HG03575 (cell line): ENCODE measurements around the gene YIPF3.
"Not testable (repeated sequence)": the region's sequence is repeated elsewhere in the genome, so short reads cannot be mapped to it uniquely, and the experiment has no call there.

ENCODE experiments used
- ATAC-seq: cut with Tn5 transposase; IDR thresholded peaks from one replicate; pipeline ENCODE4 v1.9.1; 2021; ENCODE audit not compliant: unreplicated experiment, insufficient number of reproducible peaks, low FRiP score; ENCODE audit errors: extremely low read depth

Gene YIPF3

DNA sequence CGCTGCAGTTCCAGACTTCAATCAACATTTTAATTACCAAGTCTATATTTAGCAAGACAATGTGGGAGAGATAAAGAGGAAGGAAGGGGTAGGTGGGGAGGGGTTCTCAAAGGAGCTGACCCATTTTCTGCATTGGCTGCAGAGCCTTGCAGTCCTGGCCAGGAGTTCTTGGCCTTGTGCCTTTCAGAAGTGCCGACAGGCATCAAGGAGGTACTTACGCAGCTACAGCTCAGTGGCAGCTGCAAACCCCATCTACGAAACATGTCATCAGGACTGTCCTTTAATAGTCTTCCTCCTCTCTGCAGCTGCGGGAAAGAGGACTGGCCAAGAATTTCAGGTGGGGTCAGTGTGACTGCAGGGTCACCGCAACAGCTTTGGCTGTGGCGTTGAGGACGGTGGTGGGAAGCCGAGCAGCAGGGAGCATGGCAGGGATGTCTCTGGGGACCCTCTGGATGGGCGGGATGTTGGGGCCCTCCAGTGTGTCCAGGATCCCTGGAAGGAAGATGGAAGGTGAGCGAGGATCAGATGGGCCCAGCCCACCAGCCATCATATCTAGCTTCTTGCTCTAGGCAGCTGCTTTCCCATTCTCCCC is 4.8 kb downstream of the YIPF3 start:
- no peak for ATAC-seq

DNA sequence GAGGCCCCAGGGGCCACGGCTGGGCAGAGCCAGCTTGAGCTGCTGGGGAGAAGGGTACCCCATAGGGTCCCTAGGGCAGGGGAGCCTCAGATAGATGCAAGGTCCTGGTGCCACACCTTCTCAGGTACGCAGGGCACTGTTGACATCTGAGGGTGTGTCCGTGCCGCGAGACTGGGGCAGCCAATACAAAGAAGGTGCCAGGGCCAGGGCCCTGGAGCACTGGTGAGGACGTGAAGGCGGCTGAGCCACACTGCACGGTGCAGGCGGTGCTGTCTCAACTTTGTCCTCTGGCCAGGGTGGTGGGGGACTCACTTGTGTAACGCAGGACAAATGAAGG is 5.9 kb downstream of the YIPF3 start:
- no peak for ATAC-seq

DNA sequence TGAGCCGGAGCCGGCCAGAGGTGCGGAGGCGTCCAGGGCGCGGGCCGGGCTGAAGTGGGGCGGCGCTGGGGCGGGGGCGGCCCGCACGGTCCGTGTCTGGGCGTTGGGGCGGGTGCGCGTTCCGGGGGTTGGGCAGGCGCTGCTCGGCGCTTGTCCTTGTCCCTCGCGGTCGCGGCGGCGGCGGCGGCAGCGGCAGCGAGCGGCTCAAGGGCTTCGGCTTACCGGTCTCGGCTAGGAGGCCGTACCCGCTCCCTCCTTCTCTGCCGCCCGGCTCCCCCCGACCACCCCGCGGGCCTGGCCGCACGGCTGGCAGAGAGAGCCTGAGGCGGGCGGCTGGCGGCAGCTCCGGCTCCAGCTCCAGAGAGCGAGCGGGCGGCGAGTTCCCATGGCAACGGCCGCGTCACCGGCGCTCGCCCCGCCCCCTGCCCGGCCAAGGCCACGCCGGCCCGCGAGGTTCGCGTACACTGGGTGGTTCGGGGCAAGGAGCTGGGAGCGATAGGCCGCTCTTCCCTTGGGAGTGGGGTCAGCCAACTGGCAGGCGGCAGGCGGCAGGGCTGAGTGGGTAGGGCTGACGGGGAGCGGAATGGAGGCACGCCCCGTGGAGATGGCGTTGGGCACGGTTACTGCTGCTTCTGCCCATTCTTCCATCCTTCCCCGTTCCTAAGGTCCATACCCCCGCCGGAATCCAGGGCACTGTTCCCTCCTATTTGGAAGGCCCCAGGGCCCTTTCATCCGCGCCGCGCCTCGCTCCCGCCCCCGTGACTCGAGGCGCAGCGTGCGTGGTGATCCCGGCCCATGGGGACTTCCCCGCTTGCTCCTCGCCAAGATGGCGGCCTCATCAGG is 6.5 kb downstream of the YIPF3 start, which contains the start of gene LRRC73:
Gene LRRC73 (minus strand): TSS at position 363 of the 843 bp plus-strand sequence. CDS start 561 bp downstream, outside the sequence.
- ATAC-seq, result no peak

DNA sequence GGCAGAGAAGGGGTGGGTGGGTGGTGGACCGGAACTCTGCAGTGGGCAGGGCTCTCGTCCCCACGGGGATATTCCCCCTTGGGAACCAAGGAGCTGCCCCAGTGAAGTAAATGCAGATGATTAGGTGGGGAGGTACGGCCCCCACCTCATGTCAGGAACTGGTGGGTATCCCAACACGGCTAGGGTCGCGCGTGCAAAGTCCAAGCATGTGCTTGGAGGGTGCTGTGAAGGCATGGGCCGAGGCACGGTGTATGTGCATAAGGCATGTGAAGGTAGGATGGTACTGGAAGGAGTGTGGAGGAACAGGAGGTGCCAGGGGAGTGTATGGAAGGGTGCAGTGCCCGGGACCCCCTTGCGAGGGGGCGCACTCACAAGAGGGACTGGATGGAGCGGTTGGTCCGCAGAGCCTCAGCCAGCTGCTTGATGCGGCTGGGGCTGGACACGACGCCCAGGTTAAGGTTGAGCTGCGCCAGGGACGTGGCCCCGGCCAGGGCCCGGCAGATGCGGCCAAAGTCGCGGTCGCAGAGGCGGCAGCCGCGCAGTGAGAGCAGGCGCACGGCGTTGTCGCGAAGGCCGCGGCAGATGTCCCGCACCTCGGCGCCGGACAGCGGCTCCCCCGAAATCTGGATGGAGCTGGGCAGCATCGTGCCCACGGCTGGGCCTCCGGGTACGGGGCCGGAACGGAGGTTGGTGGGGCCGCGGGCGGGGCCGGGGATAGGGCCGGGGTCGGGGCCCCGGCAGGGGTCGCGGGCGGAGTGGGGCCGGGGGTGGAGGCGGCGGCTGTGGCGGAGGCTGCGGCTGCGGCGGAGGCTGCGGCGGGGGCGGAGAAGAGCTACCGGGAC is 7.4 kb downstream of the YIPF3 start:
- no peak for ATAC-seq

DNA sequence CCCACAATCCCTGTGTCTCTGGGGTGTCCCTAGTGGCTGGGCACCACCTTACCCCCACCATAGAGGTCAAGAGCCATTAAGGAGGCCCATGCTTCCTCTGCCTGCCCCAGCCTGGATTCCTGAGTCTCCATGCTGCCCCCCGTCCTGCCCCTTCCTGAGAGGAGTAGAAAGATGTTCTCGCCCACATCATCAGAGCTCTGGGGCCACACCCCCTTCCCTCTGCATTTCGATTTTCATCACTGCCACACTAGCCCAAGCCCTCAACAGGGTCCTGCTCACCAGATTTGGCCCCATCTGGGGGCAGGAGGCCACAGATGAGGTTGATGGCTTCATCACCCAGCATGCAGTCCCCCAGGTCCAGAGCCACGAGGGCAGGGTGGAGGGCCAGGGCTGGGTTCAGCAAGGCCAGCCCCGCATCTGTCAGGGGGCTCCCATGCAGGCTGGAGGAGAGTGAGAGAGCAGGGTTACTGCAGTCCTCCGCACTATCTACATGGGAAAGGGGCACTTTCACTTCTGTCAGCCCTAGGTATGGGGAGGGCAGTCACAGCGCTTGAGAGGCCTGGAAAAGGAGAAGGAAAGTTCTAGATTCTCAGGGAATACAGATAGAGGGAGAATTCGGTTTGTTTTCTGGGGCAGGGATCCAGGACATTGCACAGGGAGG is 8.1 kb downstream of the YIPF3 start:
- ATAC-seq, result no peak

DNA sequence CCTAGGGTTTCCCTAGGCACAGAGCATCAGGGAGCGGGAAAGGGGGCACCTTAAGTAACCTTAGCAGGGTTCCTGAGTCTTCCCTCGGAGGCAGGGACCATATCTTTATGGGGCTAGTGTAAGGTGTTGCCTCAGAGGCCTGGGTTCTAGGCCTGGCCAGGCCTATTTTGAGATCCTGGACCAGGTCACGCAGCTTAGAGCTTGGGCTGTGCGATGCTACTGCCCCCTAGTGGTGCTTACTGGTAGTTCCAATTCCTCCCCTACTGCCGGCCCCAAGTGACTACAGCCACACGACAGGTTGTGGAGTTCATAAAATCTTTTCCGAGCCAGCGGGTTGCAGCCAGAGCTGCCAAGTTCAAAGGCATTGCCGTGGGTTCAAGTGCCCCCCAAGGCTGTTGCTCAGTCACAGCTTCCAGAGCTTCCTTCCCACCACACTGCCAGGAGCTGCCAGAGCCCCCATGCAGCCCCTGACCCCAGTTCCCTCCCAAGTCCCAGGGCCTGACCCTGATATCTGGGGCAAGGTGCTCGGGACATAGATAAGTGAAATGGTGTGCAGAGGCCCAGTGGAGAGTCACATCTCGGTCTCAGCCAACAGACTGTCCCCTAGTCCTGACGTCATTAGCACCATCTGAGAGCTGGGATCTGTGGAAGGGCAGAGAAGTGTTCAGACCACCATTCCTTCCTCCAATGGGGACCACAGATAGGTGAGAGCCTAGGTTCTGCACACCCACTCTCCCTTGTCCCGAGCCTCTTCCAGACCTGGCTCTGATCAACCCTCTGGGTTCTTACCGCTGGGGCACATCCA is 9.9 kb downstream of the YIPF3 start:
- ATAC-seq, result no peak

DNA sequence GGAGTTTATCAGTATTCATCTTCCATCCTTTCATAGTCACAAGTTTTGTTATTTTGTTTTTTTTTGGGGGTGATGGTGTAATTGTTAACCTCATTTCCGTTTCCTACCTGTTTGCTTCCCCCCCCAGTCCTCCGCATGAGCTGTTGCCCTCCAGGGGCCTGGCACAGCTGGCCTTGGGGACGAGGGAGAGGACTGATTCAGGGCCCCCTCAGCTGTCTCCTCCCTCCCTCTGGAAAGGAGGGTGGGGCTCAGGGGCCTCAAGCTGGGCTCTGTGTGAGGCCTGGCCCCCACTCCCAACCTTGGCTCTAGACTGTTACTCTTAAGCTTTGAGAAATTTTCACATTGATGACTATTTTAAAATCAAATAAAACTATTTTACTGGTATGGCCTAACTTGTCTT is 10.6 kb downstream of the YIPF3 start:
- no peak for ATAC-seq

DNA sequence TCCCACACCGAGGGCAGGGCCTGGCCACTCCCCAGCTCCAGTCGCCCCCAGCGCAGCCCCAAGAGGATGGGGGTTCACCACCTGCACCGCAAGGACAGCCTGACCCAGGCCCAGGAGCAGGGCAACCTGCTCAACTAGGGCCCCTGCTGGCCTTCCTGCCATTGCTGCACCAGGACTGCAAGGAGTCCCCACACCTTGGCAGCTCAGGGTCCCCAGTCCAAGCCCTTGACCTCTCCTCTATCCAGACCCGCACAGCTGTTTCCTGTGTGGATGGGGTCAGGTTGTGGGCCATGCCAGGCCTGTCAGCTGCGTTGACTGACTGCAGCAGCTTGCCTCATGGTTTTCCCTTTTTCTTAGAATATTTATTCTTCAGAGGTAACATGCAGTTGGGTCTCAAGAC is 11.0 kb downstream of the YIPF3 start:
- ATAC-seq, result no peak

DNA sequence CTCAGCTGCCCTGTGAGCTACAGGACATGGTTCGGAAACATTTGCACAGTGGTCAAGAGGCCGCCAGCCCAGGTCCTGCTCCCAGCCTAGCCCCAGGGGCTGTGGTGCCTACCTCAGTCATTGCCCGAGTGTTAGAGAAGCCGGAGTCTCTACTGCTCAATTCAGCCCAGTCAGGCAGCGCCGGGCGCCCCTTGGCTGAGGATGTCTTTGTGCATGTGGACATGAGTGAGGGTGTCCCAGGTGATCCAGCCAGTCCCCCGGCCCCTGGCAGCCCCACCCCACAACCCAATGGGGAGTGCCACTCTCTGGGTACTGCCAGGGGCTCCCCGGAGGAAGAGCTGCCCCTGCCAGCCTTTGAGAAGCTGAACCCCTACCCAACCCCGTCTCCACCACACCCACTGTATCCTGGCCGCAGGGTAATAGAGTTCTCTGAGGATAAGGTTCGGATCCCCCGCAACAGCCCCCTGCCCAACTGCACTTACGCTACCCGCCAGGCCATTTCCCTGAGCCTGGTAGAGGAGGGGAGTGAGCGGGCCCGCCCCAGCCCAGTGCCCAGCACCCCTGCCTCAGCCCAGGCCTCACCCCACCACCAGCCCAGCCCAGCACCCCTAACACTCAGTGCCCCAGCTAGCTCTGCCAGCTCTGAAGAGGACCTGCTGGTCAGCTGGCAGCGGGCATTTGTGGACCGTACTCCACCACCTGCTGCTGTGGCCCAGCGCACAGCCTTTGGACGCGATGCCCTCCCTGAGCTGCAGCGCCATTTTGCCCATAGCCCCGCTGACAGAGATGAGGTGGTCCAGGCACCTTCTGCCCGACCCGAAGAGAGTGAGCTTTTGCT is 11.8 kb downstream of the YIPF3 start:
- ATAC-seq, result no peak

DNA sequence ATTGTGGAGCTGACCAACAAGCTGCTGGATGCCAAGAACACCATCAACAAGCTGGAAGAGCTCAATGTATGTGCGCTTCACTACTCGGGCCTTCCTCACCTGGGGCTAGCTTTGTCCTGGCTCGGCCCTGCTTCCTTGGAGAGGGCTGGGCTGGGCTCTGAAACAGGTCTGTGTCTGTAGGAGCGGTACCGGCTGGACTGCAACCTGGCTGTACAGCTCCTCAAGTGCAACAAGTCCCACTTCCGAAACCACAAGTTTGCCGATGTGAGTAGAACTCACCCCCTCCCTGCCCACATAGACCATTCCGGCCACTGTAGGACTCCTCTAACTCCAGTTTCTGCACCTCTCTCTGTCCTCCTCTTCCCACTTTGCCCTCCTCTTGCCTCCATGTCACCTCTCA is 13.3 kb downstream of the YIPF3 start:
- no peak for ATAC-seq

DNA sequence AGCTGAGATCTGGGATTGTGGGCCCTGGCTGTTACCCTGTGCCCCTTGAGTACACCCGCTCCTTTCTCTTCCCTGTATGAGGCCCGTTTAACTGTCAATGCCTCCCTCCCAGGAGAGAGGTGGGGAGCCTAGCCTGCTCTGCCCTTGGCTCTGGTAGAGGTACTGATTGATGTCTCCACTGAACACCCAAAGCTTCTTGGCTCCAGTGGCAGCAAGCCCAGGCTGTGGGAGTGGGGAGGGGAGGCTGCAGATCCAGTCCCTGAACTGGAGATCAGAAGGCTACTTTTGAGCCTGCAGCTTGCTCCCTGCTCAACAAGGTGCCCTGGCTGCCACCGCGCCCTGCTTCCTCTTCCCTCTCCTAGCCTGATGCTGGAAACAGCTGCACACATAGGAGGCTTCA is 14.1 kb downstream of the YIPF3 start:
- no peak for ATAC-seq

DNA sequence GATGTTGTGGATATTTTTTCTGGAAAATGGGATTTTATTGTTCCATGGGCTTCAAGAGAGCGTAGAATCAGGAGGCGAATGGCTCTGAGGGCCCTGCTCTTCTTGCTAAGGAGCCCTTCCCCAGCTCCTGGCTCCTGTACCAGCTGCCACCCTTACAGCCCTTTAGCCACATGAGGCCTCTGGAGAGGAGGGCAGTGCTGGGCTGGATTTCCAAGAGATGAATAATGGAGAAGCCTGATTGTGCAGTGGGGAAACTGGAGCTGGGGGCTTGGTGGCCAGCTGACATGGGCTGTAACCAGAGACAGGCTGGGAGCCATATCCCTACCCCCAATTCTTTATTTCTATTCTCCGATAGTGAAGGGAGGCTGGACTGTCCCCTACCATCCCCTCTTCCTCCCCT is 15.8 kb downstream of the YIPF3 start:
- ATAC-seq, result no peak

DNA sequence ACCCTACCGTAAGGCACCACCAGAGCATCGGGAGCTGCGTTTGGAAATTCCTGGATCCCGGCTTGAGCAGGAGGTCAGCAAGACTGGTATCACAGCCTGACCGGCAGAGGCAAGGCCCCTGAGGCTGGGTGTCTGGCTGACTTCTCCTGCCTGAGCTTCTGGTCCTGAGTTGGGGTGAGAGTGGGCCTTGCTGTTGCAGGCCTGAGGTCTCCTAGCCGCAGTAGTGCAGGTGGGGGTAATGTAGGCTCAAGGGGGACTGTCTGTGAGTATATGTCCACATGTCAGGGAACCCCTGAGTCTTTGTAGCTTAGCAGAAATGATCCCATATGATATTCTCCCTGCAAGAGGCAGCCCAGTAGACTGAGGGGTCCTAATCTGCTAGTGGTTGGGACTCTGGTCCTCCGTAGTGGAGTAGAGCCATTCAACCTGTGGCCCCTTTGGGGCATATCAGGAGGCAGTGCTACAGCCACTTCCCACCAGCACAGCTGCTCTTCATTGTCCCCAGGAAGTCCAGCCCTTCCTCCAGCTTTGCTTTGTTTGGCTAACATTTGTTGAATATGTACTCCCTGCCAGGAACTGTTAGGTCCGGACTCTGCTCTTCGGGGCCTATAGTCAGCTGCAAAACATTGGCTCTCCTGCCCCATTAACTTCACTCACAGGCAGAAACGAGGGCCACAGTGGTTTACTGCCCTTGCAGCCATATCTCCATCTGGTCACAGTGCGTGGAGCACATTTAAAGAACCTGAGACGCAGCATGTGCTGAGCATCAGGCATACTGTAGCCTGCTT is 17.5 kb downstream of the YIPF3 start:
- no peak for ATAC-seq

DNA sequence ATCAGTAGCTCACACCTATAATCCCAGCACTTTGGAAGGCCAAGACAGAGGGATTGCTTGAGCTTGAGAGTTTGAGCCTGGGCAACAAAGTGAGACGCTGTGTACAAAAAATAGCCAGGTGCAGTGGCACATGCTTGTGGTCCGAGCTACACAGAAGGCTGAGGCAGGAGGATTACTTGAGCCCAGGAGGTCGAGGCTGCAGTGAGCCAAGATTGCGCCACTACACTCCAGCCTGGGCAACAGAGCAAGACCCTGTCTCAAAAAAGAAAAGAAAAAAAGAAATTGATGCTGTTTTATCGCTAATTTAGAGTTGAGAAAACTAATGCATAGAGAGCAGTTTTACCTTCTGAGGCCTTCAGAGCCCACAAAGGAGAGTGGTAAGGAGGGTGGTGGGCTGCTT is 18.4 kb downstream of the YIPF3 start:
- not testable (repeated sequence) for ATAC-seq

DNA sequence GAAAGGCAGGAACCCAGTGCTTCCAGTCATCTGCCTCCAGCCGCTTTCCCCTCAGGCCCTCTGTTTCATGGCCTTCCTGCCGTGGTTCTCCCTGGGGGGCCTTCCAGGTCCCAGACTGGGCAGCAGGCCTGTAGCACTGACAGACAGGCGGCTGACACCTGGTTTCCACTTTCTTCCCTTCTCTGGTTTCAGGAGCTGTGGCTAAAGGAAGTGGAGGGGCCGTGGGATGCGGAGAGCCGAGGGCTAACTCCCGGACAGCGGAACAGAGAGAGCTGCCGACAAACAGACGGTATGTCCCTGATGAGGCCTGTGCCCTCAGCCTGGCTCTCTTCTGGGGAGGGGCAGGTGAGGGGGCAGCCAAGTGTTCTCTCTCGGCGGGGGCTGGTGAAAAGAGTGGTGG is 19.0 kb downstream of the YIPF3 start:
- ATAC-seq, result no peak

DNA sequence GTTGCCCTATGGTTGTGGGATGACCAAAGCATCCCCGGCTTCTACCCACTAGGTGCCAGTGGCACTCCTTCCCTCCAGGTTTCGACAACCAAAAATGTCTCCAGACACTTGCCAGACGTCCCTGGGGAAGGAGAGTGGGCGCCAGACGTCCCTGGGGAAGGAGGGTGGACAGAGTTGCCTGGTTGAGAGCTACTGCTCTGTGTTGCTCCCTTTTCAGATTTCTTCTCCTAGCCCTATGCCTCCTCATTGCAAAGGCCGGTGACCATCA is 19.7 kb downstream of the YIPF3 start:
- no peak for ATAC-seq

DNA sequence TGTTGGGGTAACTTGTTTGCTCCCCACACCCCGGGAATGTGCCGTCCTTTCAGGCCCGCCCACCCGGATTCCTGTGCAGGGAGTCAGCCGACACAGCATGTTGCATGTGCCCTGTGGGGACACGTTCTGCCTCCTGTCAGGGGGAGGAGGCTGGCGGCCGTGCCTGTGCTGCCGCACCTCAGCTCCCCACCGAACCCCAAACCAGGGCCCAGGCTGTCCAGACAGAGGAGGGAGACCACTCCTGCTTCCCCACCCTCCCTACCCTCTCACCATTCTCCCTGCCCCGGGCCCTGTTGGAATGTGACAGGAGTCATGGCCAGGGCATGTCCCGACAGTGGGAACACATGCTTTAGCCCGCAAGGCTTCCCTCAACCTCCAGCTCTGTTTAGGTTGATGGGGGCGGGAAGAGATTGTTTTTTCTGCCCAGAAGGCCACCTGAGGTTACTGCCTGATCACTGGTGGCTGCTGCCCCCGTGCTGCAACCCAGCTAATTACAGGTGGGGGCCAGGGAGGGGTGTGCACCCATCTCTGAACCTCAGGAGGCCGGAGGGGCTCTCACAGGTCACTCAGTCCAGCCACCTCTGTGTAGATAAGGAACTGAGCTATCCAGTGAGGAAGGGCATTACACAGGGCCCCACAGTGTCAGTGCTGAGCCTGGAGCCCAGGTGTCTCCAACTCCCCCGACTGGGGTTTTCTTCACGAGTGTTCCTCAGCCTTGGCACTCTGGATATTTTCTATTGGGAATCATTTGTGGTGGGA is 20.2 kb downstream of the YIPF3 start:
- no peak for ATAC-seq
